MCF 10A (cell line): ENCODE results near the gene CAST. TPM values are rescaled to one million over a fixed set of nuclear protein-coding genes. Genes with fewer than 3 reads are reported as not detected.
A peak's percentile ranks its signal among the peaks of the same experiment; 100 is the strongest.

Source experiments
- BruUV-seq: library from RNA; stranded (reverse); fragments of 400-500 nt; replicated peaks from 2 replicates; lab custom pipeline; 2021; lab: Mats Ljungman, UMichigan
- CTCF ChIA-PET: fragments of 300-600 bp; sonication (Branson Sonifier 250); formaldehyde crosslinking; extraction: SDS; loops from one replicate; lab custom pipeline; 2021; ENCODE audit warnings: antibody characterized with exemption, inconsistent platforms; lab: Yijun Ruan, JAX
- POLR2A ChIA-PET: fragments of 300-600, 350-650 bp; sonication (Branson Sonifier 250); formaldehyde crosslinking; extraction: SDS; loops from one replicate; lab custom pipeline; 2020; ENCODE audit warnings: antibody characterized with exemption, inconsistent platforms; lab: Yijun Ruan, JAX
- DNase-seq: peaks from one replicate; pipeline ENCODE4 v3.0.0-alpha.2; 2018; ENCODE audit not compliant: unreplicated experiment
- H3K27ac Mint-ChIP-seq: one replicate; pipeline ENCODE4 v1.8.0; 2022; ENCODE audit warnings: mild to moderate bottlenecking, low read depth, mixed read lengths; ENCODE audit not compliant: unreplicated experiment
- H3K27me3 Mint-ChIP-seq: one replicate; pipeline ENCODE4 v1.8.0; 2022; ENCODE audit warnings: mixed read lengths; ENCODE audit not compliant: insufficient read depth, unreplicated experiment
- H3K36me3 Mint-ChIP-seq: one replicate; pipeline ENCODE4 v1.8.0; 2022; ENCODE audit warnings: mild to moderate bottlenecking, moderate library complexity, mixed read lengths; ENCODE audit not compliant: insufficient read depth, unreplicated experiment
- H3K4me1 Mint-ChIP-seq: one replicate; pipeline ENCODE4 v1.8.0; 2022; ENCODE audit warnings: mixed read lengths; ENCODE audit not compliant: insufficient read depth, unreplicated experiment
- H3K4me3 Mint-ChIP-seq: one replicate; pipeline ENCODE4 v1.8.0; 2022; ENCODE audit warnings: mild to moderate bottlenecking, moderate library complexity, mixed read lengths; ENCODE audit not compliant: unreplicated experiment
- H3K9me3 Mint-ChIP-seq: one replicate; pipeline ENCODE4 v1.8.0; 2022; ENCODE audit warnings: mixed read lengths; ENCODE audit not compliant: unreplicated experiment
- intact Hi-C: fragments of 100-400 bp; cut with micrococcal nuclease; formaldehyde crosslinking; loops from 2 replicates; pipeline ENCODE4 v1.14.1; 2022
- total RNA-seq: library from RNA; stranded (reverse); gene quantifications from 2 replicates; pipeline ENCODE4 v1.2.3, GENCODE V29; 2022
- TF ChIP-seq, protein P1 (sequence below): fragments of 200-600 bp; IDR thresholded peaks from one replicate; pipeline ENCODE4 v1.8.0; 2022; ENCODE audit warnings: antibody characterized with exemption, mild to moderate bottlenecking; ENCODE audit not compliant: unreplicated experiment

Gene CAST
- total RNA-seq, 1 experiment from 2014 or later = 351 TPM

DNA sequence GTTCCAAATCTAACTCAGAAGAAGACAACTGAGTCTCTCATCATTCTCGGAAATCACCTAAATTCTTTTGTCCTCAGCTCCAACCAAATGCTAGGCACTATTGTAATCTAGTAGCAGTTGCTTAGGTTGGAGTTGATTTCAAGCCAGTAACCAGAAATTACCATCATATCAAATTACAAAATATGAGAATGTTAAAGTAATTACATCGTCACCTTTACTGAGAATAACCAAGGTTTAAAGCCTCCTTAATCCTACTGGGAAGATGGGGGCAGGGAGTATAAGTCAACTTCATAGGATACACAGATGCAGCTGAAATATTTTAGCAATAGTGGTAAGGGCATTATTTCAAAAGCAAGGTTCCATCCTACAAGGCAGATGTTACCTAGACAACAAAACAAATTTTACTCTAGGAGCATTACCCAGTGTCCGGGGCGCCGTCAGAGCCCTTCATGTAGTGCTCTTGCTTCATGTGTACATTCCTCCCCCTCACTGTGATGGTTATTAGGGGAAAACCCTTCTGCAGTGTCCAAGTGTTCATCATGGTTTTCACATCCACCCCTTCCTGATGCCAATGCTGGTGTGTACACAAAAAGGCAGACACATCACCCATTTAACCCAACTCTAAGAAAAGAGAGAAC, 126.1 kb downstream of the CAST start:
- POLR2A ChIA-PET = interaction anchor here (1.1 kb wide), 1 partner anchor 11 kb away, joined by 3 read pairs; no protein-coding TSS in a partner anchor
- TF ChIP-seq, protein P1, sequence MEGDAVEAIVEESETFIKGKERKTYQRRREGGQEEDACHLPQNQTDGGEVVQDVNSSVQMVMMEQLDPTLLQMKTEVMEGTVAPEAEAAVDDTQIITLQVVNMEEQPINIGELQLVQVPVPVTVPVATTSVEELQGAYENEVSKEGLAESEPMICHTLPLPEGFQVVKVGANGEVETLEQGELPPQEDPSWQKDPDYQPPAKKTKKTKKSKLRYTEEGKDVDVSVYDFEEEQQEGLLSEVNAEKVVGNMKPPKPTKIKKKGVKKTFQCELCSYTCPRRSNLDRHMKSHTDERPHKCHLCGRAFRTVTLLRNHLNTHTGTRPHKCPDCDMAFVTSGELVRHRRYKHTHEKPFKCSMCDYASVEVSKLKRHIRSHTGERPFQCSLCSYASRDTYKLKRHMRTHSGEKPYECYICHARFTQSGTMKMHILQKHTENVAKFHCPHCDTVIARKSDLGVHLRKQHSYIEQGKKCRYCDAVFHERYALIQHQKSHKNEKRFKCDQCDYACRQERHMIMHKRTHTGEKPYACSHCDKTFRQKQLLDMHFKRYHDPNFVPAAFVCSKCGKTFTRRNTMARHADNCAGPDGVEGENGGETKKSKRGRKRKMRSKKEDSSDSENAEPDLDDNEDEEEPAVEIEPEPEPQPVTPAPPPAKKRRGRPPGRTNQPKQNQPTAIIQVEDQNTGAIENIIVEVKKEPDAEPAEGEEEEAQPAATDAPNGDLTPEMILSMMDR = no peak
- Mint-ChIP-seq H3K36me3 (peaks cover 58% of the 10 kb centered on the region), H3K27ac (no peak overlapping the region), H3K27me3 (no peaks in the 10 kb centered on the region), H3K9me3 (no peaks in the 10 kb centered on the region), H3K4me1 (peaks cover 9% of the 10 kb centered on the region), H3K4me3 (no peak overlapping the region)
- CTCF ChIA-PET = interaction anchor here (0.6 to 1.9 kb wide), 2 partner anchors 17 to 60 kb away, joined by 4 read pairs; no protein-coding TSS in a partner anchor
- BruUV-seq = no TSS peak
- intact Hi-C loops = no loop called here
- no peak for DNase-seq

DNA sequence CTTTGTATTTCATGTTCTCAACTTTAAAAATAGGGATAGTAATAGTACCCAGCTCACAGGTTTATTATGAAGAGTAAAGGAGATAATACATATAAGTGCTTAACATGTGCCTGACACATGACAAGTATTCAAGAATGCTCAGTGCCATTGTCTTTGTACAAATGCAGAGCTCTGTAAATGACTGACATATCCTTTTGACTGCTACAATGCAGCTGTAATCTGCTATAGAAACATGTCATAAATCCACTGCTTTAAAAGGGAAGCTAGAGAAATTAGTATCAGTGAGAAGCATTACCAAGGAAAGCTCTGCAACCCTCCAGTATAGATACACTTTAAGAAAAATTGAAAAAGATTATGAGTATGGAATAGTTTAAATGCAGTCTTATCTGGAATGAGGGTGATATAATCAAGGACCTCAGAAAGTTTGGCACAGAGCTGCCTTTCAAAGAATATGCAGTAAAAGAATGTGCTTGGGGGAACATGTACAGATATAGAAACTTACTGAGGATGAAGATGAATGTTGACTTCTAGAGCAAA, 127.7 kb downstream of the CAST start:
- Mint-ChIP-seq H3K9me3 (no peaks in the 10 kb centered on the region), H3K4me3 (no peak overlapping the region), H3K36me3 (peaks cover 57% of the 10 kb centered on the region), H3K4me1 (peaks cover 9% of the 10 kb centered on the region), H3K27me3 (no peaks in the 10 kb centered on the region), H3K27ac (no peak overlapping the region)
- no TSS peak for BruUV-seq
- ChIA-PET CTCF (interaction anchor here (0.6 to 1.9 kb wide), 5 partner anchors 16 to 1398 kb away, joined by 3 to 4 read pairs (median 3); no protein-coding TSS in a partner anchor), POLR2A (interaction anchor here (0.6 to 1.6 kb wide), 8 partner anchors 10 to 176 kb away, joined by 3 to 13 read pairs (median 3); partner anchors contain the start of gene ERAP1)
- DNase-seq = no peak
- TF ChIP-seq, protein P1 = no peak
- intact Hi-C loops = no loop called here

DNA sequence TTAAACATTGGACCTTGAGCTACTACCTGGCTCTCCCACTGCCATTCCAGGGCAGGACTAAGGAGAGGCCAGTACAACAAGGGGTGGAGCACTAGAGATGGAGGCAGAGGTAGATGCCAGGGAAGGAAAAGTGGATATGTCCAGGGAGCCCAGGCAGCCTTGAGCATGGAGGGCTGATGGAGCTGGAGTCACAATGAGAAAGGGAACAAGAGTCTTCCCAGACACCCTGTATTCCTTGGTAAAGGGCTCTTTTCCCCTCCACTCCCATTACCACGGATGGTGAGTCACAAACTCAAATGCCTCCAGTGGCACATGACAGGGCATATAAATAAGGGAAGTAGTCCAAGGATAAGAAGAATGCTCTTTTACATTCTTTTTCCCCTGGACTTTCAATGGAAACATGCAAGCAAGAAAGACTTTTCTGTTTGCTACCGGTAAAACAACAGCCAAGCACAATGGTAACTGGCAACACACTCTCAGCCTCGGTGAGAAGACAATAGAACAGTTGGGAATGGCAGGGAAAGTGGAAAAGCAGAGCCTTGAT, 128.9 kb downstream of the CAST start:
- BruUV-seq = no TSS peak
- H3K4me1 Mint-ChIP-seq = peaks cover 9% of the 10 kb centered on the region
- H3K27me3 Mint-ChIP-seq = no peaks in the 10 kb centered on the region
- CTCF ChIA-PET = interaction anchor here (1.1 kb wide), 1 partner anchor 14 kb away, joined by 3 read pairs; no protein-coding TSS in a partner anchor
- peaks cover 8% of the 10 kb centered on the region for H3K9me3 Mint-ChIP-seq
- POLR2A ChIA-PET = interaction anchor here (1.0 to 1.6 kb wide), 4 partner anchors 8 to 352 kb away, joined by 3 to 12 read pairs (median 3); partner anchors contain the start of gene LIX1
- H3K4me3 Mint-ChIP-seq = no peak overlapping the region
- peaks cover 57% of the 10 kb centered on the region for H3K36me3 Mint-ChIP-seq
- TF ChIP-seq, protein P1 = no peak
- no peak for DNase-seq
- peak overlapping the region; percentile 18 for H3K27ac Mint-ChIP-seq
- intact Hi-C loops = no loop called here

DNA sequence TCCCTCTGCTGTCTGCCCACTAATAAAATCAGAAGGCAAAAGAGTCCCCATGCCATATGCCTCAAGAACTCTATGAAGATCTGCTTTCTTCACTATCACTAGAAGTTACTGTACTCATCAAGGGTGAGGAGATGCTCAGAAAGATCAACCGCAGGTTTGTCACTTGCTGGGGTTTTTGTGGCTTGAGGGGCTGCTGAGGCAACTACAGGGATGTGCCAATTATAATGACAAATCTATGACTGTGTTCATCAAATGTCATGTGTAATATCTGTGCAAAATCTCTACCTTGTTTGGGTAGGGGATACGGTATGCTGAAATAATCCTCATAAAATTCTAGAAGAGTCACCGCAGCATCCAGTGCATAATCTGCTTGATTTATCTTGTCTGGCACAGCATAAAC, 132.6 kb downstream of the CAST start:
- Mint-ChIP-seq H3K36me3 (peaks cover 63% of the 10 kb centered on the region), H3K27ac (no peak overlapping the region), H3K4me1 (peaks cover 9% of the 10 kb centered on the region), H3K4me3 (no peak overlapping the region), H3K27me3 (no peaks in the 10 kb centered on the region), H3K9me3 (peaks cover 8% of the 10 kb centered on the region)
- CTCF ChIA-PET = interaction anchor here (0.7 kb wide), 1 partner anchor 18 kb away, joined by 3 read pairs; no protein-coding TSS in a partner anchor
- no peak for DNase-seq
- TF ChIP-seq, protein P1 = no peak
- no TSS peak for BruUV-seq
- intact Hi-C loops = no loop called here
- POLR2A ChIA-PET = interaction anchor here (0.6 kb wide), 1 partner anchor 923 kb away, joined by 3 read pairs; no protein-coding TSS in a partner anchor
